ENCODE results near the gene KIAA1755.

The KIAA1755 gene

DNA sequence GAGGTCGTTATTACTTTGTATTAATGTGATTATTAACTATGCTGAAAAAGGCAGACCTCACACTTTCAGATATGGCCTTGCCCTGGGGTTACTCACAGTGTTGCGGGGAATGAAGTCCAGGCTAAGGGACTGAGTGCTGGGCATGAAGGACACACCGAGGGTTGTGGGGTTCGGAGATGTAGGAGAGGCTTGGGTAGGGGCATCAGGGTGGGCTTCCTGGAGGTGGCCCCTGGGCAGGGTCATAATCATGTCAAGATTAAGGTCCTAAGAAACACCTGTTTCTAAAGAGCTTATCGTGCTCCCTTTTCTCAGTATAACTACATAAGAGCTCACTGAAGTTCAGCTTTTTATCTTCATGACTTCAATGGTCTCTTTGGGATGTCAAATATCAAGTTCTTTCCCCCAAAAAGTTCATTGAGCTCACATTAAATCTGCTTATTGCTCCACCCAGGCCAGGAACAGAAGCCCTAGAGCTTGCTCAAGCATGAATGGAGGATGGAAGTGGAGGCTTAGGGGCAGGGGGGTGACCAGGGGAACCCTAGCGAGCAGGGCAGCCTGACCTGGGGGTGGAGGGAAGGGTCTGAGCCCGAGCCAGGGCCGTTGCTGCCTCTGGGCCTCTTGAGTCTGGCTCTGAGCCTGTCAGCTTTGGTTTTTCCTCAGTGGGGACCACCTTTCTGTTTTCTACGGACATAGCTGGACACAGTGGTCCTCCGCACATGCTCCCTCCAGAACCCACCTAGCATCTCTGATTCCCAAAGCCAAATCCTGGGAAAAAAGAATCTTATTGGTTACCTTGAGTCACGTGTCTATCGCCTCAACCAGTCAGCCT, 58.2 kb downstream of the KIAA1755 start:
- DNase-seq (ENCODE audit: low read depth) = no peak

DNA sequence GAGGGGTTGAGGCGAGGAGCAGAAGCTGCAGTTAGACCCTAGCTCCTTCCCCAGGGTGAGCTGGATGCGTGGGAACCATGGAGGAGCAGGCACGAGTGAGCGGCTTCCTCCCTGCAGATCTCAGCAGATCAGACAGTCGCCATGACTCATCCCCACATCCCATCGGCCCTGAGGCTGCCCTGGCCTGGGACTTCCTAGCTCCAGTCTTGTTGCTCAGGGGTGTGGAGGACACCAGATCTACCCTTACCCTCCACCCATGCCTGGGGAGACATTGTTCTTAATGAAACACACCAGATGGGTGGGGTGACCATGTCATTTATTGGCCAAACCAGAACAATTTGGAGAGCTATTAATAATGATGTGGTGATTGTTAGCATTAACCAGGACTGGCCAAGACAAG, 59.2 kb downstream of the KIAA1755 start:
- DNase-seq (ENCODE audit: low read depth) = no peak

DNA sequence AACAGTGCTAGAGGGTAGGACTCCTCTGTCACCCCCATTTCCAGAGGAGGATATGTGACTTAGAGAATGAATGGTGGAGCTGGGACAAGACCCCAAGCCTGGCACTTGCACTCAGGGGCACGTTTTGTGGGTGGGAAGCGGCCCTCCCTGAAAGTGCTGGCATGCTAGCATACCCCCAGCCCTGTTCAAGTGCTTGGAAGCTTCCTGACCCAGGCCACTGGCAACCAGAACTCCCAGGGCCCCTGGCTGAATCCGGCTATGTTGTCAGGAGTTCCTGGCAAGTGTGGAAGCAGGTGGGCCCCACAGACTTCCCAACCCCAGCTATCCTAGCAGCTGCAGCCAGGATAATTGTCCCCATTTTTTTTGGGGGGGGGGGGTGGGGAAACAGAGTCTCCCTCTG, 59.9 kb downstream of the KIAA1755 start:
- no peak for DNase-seq (ENCODE audit: low read depth)

DNA sequence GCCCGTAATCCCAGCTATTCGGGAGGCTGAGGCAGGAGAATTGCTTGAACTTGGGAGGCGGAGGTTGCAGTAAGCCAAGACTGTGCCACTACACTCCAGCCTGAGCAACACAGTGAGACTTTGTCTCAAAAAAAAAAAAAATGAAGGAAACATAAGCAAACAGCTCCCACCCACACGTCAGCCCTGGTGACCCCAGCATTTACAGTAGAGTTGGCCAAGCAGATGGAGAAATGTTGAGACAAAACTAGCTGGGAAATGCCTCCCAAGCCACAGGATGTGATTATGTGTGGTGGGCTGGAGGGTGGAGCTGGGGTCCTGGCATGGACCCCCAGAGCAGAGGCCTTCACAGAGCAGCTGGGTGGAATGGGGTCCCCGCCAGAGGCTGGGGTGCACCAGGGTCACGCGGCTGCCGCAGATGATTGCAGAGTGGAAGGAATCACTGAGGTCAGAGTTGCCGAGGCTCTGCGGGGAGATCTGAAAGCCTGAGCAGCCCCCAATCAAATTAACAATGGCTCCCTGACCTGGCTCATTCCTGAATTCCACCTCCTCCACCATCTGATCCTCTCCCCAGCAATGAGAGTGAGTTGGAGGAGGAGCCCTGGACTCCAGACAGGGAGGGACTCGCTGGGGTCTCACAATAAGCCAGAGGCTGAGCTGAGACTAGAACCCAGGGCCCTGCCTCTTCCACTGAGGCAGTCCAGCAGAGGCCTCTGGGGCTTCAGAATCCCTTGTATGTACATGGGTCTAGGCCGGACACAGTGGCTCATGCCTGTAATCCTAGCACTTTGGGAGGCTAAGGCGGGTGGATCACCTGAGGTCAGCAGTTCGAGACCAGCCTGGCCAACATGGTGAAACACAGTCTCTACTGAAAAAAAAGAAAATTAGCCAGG, 60.8 kb downstream of the KIAA1755 start:
- no peak for DNase-seq (ENCODE audit: low read depth)

DNA sequence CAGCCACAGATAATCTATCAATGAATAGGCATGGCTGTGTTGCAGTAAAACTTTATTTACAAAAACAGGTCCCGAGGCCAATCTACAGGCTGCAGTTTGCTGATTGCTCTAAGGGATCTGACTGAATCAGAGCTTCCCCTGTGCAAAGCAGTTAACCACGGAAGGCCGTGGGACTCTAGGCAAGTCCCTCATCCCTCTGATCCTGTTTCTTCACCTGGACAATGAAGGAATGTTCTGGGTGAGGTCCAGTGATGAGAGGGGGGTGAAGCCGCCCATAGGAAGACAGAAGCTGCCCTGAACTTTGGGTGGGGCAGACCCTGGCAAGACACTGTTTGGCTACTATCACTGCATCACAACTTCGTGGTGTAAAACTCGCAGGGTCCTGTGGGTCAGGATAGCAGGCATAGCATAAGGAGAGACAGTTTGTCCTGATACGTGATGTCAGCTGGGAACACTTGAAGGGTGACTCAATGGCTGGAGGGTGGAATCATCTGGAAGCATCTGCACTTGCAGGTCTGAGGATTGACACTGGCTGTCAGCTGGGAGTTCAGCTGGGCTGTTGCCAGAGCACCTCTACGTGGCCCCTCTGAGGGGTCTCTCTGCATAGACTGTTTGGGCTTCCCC, 62.2 kb downstream of the KIAA1755 start:
- DNase-seq (ENCODE audit: low read depth) = no peak

DNA sequence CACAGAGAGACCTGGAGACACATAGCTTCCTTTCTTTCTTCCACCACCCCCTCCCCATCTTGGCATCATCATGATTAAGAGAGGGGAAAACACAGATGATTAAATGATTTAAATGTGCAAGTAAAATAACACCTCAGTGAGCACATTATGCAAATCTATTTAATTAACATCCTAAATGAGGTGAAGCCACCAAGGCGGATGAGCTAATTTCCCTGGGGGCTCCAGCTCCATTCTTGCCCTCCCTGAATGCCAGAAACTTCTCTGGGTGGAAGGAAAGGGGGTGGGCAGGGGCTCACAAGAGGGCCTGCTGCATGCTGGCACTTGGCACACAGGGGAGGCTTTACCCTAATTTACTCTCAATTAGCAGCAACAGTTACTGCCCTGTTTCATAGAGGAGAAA, 62.9 kb downstream of the KIAA1755 start:
- DNase-seq (ENCODE audit: low read depth) = no peak

DNA sequence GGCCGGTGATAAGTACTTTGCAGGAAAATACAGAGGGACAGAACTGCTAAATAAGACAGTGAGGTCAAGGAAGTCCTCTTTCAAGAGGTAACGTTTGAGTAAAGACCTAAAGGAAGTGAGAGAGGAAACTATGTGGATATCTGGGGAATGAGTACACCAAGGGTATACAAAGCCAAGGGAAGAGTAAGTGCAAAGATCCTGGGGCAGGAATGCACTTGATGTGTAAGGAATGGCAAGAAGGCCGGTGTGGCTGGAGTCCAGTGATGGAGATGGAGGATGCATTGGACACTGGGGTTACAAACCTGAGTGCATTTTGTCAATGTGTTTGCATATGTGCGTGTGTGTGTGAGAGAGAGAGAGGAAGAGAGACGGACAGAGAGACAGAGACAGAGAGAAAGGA, 63.3 kb downstream of the KIAA1755 start:
- no peak for DNase-seq (ENCODE audit: low read depth)

DNA sequence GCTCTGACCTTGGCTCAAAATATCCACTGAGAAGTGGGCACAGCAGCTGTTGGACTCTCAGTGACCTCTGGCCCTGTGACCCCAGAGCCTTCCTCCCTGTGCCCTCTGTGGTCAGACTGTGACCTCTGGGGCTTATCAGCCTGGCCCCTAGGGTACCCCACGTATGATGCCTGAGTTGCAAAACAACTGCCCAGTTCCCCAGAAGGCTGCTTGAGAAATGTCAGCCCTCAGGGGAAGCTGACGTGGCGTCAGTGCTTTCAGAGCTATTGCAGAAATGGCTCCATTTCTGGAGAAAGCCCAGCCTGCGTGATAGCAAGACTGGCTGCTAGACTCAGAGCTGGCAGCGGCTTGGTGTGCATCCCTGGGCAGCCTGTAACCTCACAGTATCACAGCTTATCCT, 63.9 kb downstream of the KIAA1755 start:
- DNase-seq (ENCODE audit: low read depth) = no peak

DNA sequence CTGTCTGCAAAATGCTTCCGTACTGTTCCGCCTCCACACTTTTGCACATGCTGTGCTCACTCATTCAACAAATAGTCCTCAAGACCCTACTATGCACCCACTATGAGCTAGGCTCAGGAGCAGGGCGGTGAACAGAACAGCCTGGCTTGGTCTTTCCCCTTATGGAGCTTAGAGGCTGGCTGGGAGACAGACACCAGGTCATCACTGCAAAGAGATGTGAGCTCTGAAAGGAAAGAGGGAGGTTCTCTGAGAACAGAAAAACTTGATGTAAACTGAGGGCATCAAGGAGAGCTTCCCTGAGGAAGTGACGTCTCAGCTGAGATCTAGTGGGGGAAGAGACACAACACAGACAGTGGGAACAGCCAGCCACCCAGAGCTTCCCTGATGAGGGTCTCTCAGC, 64.5 kb downstream of the KIAA1755 start:
- DNase-seq (ENCODE audit: low read depth) = no peak

DNA sequence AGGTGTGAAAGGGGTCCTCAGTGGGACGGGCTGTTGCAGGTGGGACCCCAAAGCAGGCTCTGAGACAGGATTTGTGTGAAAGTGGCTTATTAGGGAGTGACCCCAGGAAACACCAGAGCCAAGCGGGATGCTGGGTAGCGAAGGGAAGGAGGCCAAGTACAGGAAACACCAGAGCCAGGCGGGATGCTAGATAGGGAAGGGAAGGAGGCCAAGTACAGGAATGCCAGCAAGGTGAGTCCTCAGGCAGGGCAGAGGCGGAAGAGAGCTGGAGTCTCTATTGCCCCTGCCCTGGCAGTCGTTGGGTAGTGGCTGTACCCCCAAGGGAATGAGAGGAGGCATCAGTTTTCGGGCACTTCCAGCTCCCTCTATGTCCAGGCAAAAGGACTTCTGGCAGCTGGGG, 65.0 kb downstream of the KIAA1755 start:
- no peak for DNase-seq (ENCODE audit: low read depth)

DNA sequence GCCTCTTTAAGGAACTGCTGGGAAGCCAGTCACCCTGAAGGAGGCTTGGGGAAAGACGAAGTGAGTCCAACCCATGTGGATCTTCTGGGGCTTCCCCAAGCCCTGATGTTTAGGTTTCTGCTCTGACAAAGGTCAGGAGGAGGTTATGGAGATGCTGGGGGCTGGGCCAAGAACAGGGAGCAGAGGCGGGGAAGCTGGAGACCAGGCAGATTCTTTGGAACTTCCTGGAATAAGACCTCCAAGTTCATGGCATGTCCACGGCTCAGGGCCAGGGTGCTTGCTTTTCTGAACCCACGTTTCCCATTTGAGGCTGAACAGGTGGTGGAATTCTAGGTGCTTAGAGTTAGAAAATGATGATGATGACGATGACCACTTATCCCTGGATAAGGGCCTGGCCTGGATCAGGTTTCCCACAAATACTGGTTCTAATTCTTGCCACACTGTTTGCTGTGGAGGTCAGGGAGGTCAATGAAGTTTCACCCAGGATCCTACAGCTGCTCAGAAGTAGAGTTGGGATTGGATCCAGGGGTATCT, 65.5 kb downstream of the KIAA1755 start:
- no peak for DNase-seq (ENCODE audit: low read depth)

DNA sequence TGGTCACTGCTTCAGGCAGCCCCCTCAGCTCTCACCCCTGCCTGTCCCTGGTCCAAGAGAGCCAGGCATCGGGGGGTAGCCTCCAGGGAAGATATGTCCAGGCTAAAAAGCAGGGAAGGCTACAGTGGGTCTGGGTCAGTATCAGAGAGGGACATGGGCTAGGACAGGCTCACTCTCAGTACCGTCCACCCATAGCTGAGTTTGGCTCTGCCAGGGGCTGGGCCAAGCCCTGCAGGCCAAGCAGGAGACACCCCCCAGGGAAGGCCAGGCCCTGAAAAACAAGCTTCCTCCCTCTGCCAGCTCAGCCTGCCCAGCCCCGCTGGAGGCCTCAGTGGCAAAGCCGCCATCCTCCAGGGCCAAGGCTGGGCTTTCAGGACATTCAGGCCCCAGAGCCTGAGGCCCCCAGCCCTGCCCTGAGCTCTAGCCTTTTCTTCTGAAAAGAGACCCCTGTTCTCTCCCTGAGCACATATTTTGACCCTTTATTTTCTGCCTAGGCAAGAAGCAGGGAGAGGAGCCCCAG, 66.9 kb downstream of the KIAA1755 start:
- DNase-seq (ENCODE audit: low read depth) = no peak

DNA sequence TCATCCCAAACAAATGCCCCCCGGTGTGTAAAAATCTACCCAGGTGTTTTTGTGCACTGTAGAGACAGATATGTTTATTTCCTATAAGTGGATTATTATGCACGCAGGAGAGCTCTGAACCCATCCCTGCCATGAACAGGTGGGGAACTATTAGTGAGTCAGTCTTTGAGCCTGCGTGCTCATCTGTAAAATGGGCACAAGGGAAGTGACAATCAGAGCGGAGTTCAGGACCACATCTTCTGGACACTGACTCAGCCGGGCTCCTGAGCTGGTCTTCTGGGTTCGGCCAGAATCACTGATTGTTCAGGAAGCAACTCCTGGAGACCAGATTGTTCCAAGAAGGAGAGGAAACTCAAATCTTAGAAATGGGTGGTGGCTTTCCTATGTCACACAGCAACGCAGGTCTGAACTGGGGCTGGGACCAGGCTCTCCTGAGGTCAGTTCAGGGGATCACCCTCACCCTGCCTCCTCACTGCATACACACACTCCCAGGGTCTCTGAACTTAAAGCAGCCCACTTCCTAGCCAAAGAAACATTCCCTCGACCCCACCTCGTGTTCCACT, 68.1 kb downstream of the KIAA1755 start:
- no peak for DNase-seq (ENCODE audit: low read depth)

DNA sequence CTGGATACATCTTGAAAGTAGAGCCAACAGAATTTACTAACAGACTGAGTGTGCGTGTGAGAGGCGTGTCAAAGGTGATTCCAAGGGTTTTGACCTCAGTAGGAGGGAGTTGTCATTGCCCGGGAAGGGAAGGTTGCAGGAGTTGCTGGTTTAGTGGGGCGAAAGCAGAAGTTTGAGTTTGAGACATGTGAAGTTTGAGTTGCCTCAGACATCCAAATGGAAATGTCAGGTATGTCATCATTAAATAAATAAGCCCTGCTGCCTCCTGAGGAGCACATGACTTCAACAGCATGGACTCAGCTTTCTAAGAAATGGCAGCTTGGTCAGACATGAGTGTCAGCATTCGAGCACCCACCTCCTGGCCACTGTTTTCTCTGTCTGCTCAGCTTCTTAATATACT, 68.9 kb downstream of the KIAA1755 start:
- DNase-seq (ENCODE audit: low read depth) = no peak

DNA sequence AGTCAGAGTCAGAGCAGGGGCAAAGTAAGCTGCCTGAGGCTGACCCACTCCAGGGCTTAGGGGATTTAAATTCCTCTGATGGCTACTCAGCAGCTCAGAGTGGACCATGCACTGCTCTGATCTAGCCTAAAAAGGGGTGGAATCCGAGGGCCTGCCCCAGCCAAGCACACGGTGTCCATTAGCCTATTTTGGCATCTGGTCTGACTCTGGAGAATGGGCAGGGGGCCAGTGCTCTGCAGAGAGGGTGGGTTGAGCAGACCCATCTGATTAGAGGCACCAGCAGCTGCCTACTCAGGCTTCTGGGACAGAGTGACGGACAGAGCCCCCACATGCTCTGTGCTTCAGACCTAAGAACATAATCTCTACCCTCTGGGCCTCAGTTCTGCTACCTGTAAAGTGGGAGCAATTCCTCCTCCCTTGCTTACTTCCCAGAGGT, 69.6 kb downstream of the KIAA1755 start:
- no peak for DNase-seq (ENCODE audit: low read depth)

DNA sequence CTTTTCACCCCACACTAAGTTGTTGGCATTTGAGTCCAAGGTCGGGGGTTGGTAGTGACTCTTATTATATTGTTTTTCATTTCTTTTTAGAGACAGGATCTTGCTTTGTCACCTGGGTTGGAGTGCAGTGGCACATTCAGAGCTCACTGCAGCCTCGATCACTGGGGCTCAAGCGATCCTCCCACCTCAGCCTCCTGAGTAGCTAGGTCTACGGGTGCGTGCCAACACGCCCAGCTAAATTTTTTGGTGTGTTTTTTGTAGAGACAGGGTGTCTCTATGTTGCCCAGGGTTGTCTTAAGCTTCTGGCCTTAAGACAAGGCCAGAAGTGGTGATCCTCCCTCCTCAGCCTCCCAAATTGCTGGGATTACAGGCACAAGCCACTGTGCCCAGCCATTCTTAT, 70.4 kb downstream of the KIAA1755 start:
- no peak for DNase-seq (ENCODE audit: low read depth)

DNA sequence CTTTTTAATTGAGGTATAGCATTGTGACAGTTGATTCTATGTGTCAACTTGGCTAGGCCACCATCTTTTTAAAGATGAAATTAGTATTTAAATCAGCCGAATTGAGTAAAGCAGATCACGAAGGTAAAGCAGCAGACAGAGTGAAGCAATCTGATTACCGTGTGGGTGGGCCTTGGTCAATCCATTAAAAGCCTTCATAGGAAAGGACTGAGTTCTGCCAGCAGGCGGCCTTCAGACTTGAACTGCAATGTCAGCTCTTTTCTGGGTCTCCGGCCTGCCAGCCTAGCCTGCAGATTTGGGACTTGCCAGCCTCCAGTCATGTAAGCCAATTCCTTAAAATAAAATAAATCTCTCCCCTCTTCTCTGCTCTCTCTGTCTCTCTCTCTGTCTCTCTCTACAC, 73.0 kb downstream of the KIAA1755 start:
- DNase-seq (ENCODE audit: low read depth) = no peak

DNA sequence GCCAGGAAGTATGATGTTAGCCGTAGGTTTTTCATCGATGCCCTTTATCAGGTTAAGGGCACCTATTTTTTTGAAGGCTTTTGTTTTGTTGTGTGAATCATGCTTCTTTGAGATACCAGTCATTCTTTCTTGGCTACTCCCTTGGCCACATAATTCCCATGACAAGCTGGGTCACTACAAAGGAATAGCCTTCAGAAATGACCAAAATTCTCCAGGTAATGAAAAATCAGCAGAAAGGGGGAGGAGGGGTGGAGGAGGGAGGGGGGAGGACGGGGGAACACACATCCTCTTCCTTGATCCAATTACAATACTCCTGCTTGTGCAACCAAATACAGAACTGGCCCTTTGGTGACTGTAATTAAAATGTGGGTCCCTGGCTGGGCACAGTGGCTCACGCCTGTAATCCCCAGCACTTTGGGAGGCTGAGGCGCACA, 73.7 kb downstream of the KIAA1755 start:
- no peak for DNase-seq (ENCODE audit: low read depth)

DNA sequence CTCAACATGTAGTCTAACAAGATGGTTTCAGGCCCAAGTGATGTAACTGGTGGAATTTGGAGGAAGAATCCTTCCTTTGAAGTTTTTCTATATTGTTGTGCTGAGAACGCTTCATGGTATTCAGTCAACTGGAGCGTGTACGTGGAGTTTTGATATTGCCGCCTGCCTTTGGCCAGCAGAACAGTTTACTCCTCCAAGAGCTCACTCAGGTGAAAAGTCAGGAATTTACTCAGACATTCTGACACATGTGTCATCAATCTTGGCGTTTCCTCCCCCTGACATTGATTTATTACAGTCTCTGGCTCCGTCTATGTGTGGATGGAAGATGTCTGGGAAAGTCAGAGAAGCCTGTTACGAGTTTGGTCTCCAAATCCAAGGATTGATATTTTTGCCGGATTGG, 76.4 kb downstream of the KIAA1755 start:
- DNase-seq (ENCODE audit: low read depth) = no peak

DNA sequence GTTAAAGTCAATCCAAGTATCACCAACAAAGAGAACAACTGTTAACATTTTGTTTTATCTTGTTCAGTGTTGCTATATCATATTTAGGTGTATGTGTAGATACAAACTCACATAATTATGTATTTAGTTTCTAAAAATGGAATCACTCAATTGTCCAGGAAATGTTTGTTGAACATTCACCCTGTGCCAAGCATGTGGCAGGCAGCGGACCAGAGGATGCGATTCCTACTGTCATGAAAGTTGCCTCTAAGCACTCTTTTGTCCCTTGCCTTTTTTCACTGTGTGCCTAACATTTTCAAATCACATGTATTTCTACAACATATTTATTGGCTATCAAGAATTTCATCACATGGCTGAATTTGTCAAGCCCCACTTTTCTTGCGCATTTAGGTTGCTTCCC, 78.6 kb downstream of the KIAA1755 start:
- no peak for DNase-seq (ENCODE audit: low read depth)

DNA sequence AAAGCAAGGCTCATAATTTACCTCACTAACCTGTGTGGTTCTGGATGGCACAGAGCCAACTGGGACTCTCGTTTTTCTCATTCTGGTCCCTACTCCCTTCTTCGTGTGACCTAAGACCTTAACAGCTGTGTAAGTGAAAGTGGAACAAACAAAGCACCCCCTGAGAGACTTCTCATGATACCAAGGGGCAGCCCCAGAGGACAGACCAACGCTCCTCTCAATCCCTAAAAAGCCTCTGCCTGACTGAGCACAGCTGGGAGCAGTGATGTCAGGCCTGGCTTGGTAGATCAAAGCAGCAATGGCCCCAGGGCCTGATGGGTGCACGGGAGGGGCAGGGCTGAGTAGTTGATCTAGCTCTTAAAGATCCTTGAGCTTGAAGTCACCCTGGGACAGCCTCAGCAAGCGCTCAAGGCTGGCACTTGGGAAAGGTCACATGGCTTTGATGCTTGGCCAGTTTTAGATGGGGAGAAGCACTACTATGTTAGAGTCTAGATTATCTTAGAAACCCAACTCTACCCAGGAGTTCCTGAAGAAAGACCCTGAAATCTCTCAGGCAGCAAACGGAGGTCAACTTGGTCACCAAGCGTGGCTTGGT, 79.2 kb downstream of the KIAA1755 start:
- no peak for DNase-seq (ENCODE audit: low read depth)

DNA sequence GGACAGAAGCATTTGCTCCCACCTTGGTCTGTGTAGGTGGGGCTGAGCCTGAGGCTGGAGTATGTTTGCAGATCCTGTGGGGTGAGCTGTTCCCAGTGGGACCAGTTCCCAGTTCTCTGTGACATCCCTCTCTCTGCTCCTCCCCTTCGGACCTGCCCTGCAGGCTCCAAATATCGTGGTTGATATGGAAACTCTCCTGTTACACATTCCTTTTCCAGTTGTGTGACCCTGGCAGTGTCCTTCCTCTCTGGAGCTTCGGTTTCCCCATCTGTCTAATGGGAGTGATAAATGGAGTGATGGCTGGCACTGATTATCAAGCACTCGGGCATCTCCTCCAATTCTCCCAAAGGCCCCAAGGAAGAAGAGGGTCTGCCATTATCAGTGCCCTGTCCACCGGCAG, 79.8 kb downstream of the KIAA1755 start:
- no peak for DNase-seq (ENCODE audit: low read depth)

All from activated gamma-delta T cell treated with anti-CD3 and anti-CD28 coated beads, Interleukin-2, amount 50 U/mL, for 16 hours (primary cell).